NCI-H82 treated with DMSO at 0.1 percent for 48 hours (cell line): ENCODE data around the gene LINS1.
"Not testable (repeated sequence)": the region's sequence is repeated elsewhere in the genome, so short reads cannot be mapped to it uniquely, and the experiment has no call there.

Experiments
- DNase-seq: peaks from one replicate; lab custom pipeline; 2025; ENCODE audit not compliant: unreplicated experiment; lab: John Stamatoyannopoulos, UW

The LINS1 gene

DNA sequence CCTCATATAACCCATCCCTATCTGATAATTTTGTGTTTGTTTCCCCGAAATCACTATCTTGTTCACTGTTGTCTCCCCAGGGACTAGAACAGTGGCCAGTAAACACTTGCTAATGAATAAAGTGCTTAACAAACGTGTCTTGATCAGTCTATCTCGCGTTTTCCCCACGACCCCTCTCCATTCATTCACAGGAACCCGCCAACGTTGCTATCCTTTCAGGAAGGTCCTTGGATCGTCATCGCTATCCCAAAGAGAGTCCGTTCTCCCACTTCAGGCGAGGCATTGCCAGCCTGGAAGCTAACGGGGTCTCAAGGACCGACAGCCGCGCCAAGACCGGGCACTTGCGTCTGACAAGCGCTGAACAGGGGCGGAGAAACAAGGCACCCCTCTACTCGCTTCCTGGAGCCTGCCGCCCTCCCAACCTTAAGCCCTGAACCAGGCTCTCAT, 344 bp downstream of the LINS1 start:
- DNase-seq, result no peak

DNA sequence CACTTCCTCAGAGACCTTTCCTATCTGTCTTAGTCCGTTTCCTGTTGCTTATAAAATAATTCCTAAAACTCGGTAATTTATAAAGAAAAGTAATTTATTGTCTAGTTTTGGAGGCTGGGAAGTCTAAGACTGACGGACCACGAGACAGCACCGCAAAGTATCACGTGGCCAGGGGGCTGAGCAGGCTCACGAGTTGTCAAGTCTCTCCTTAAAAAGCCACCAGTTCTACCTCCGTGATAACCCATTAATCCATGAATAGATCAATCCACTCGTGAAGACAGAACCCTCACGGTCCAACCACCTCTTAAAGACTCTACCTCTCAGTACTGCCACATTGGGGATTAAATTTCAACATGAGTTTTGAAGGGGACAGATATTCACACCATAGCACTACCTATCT, 821 bp downstream of the LINS1 start:
- DNase-seq, result no peak

- DNase-seq, result no peak
Measured at GRCh38 chr15:100598655-100599054, 3.3 kb downstream of the LINS1 start.

DNA sequence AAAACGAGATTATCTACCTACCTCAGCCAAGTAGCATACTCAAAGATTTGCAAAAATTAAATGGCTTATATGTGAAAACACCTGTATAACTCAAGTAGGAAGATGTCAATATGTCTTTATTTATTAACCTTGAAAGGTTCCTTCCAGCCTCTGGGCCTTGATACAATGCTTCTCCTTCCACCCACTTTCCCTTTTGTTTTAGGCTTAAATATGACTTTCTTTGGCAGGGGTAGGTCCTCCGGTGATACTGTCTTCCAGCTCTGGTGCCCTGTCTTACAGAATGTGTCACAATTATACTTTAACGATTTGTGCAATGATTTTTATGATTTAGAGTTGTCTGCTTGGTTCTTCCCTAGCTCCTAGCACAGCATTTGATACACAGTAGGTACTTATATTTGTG, 4.1 kb downstream of the LINS1 start:
- DNase-seq, result no peak

DNA sequence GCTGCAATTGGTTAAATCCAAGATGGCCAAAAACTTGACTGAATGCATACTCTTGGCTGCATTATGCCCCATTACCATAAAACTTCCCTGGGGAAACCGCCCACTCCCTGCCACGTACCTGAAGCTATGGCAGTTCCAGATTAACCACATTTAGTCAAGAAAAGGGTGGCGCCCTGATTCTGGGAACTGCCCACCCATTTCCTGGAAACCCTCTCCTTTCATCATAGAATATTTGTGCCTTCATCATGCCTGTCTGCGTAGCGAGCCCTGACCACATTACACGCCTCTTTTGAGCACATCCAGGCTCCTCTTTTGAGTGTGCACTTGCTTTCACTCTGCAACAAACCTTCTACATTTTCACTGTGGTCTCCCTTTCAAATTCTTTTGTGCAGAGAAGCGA, 5.2 kb downstream of the LINS1 start:
- DNase-seq, result no peak

DNA sequence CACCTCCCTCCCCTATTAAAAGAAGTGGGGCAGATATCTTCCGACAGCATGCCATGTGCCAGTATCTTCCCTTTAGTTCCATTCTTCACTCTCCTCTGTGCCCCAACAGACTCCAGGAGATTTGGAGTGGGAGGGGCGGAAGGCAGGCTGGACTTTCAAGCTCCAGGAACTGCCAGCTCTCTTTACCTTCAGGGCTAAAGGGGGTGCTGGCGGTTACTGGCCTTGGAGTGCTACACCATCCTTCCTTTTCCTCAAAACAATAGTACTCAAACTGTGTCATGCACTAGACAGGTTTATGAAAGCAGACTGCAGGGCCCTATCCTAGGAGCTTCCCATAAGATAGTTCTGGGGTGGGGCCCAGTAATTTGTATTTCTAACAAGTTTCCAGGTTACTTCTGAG, 6.0 kb downstream of the LINS1 start:
- DNase-seq, result no peak

- no peak for DNase-seq
Measured at GRCh38 chr15:100593431-100593830, 8.6 kb downstream of the LINS1 start.

DNA sequence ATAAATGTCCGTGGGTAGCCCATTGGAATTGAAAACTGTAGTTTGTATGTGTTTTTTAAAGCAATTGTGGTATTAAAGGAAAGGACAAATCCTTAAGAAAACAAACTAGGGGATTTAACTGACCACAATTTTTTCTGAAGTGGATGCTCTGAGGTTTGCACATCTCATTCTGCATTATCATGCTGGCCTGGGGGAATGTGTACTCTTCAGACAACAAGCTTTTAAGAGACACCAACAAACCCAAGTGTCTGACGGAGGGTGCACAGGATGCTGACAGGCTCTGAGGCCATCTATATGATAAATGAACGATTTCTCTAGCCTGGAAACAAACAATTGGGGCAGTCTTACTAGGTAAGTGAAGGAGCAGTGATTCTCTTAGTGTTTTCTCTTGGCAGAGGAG, 9.1 kb downstream of the LINS1 start:
- no peak for DNase-seq

DNA sequence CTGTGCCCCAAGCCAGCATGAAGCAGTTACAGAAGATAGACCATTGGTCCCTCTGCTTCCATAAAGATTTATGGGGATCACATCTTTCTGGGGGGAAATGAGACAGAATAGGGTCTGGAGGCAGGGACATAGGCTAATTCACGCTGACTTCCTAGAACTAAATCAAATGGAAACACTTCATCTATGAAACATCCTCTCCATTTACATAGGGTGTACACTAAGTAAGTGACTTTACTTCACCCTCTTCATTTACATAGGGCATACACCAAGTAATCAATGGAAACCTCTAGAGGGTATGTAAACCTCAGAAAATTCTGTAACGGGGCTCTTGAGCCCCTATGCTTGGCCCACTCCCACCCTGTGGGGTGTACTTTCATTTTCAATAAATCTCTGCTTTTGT, 10.1 kb downstream of the LINS1 start:
- DNase-seq, result no peak

DNA sequence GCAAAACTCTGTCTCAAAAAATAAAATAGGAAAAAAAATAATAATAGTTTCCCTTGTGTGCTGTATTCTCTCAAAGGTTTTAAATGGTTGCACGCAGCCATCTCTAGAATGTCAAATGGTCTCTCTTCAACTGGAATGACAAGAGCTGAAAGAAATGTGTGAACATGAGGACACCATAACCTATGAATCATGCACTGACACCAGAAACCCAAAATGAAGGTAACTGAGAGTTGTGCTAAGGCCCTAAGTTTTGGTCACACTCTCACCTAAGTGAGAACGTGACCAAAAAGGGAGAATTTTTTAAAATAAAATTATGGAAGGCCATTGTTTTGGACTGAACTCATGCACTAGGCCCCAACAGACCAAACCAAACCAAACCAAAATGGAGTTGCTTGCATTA, 10.8 kb downstream of the LINS1 start:
- not testable (repeated sequence) for DNase-seq

GRCh38 chr15:100588638-100589242, 13.2 kb downstream of the LINS1 start:
- no peak for DNase-seq

- DNase-seq, result no peak
Measured at GRCh38 chr15:100580414-100580813, 21.6 kb downstream of the LINS1 start.

GRCh38 chr15:100573526-100573925, 28.5 kb downstream of the LINS1 start:
- no peak for DNase-seq

GRCh38 chr15:100572362-100572983, 29.5 kb downstream of the LINS1 start:
- no peak for DNase-seq

GRCh38 chr15:100571592-100572167, 30.3 kb downstream of the LINS1 start:
- no peak for DNase-seq

DNA sequence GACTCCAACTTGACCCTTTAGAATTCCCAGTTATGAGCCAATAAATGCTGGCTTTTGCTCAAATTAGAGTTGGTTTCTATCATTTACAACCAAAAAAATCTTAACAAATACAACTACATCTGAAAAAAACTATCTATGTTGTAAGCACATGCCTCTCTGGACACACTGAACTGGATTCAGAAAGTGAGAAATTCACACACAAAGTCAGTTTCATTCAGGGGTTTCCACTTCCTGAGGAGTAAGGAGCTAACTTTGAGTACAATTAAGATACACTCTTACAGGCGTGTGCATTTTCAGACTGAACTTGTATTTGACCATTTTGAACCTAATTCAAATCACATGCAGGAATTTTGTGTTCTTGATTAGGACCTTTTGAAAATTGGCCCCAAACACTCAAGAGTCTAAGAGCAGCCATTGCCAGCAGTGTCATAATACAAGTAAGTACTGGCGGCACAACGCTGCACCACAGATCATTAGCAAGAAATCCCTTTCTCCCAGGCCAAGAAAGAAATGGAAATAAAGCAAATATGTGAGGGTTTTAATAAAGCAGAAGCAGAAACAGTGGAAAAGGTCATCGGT, 31.2 kb downstream of the LINS1 start:
- no peak for DNase-seq

DNA sequence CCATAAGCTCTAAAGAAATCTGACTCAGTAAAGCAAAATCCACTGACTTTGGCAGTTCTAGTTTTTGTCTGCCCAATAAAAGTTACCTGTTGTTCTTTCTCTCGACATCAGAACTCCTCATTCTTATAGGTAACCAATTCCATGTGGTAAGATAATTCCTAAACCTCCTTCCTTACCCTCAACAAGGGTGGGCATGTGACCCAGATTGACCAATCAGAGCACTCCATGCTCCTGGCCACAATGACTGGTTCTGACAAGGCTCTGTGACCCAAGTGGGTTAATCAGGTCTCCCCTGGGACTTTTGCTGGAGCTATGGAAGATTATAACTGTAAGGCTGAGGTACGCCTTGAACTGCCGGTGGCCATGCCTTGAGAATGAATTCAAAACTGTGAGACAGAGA, 31.7 kb downstream of the LINS1 start:
- DNase-seq, result no peak

- DNase-seq, result no peak
Measured at GRCh38 chr15:100569391-100569790, 32.6 kb downstream of the LINS1 start.

DNA sequence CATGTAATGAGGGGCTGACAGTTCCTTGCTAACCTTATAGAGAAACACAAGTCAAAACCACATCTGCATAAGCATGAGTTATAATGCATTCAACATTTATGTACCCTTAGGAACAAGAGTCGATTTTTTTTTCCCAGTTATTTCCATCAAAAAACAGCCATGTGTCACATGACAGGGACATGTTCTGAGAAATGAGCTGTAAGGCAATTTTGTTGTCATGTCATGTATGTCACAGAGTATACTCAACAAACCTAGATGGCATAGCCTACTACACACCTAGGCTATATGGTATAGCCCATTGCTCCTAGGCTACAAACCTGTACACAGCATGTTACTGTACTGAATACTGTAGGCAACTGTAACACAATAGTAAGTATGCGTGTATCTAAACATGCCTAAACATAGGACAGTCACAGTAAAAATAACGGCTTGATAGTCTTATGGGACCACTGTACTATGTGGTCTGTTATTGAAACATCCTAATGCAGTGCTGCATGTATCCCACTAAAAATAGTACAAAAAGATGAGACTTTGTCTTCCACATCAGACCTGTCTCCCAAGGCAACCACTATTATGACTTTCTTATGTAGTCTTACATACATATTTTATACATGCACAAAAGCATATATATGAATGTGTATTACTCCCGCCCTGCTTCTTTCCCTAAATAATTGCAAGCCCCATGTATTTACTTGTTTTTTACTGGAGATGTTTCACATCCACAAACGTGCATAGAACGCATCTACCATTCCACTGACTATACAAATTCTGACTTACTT, 34.9 kb downstream of the LINS1 start:
- DNase-seq, result no peak

DNA sequence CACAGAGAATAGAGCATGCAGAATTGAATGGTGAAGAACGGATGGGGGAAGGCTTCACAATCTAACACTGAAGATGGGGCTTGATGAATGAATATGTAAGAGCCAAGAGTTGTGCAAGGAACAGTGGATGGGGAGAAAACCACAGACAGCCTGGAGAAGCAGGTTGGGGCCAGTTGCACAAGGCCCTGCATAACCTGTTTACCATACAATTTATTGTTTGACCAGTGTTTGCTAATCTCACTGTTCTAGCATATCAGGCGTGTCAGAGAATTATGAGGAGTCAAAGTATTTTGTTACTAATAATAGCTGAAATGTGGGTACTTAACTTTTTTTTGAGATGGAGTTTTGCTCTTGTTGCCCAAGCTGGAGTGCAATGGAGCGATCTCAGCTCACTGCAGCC, 36.4 kb downstream of the LINS1 start:
- DNase-seq, result no peak

- no peak for DNase-seq
Measured at GRCh38 chr15:100560323-100560722, 41.7 kb downstream of the LINS1 start.

- DNase-seq, result no peak
Measured at GRCh38 chr15:100559330-100559729, 42.7 kb downstream of the LINS1 start.
